GM18499 (cell line): ENCODE data around the gene SULT4A1.

Experiments used
- ATAC-seq: cut with Tn5 transposase; IDR thresholded peaks from one replicate; pipeline ENCODE4 v1.9.1; 2021; ENCODE audit warnings: moderate number of reproducible peaks; ENCODE audit not compliant: insufficient read depth, unreplicated experiment

SULT4A1 gene

DNA sequence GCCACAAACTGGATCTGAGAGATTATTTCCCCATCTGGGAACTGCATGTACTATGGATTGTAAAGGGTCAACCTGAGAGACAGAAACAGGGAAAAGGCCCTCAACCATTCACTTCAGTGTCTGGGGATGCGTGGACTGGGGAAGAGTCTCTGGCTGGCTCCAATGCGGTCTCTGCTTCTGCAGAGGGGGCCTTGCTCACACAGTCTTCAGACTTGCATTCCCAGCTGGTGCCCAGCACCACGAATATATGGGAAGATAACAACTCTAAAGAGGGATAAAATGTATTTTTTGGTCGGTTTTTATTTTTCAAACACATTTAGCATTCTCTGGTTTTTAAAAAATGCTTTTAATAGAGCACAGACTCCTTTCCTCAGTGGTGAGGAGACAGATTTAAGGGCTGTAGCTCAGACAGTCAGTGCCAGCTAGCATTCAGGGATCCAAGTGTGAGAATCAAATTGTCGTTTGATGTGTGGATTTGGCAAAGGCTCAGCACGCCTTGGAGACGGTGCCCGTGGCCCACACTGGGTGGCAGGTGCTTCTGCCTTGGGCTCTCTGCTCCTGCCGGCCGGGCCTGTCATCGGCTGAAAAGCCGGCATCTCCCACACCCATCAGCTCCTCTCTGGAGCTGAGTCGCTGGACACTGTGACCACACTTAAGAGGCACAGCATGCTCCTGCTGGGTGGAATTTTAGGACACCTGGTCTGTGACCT, 42.2 kb downstream of the SULT4A1 start:
- ATAC-seq, result no peak

DNA sequence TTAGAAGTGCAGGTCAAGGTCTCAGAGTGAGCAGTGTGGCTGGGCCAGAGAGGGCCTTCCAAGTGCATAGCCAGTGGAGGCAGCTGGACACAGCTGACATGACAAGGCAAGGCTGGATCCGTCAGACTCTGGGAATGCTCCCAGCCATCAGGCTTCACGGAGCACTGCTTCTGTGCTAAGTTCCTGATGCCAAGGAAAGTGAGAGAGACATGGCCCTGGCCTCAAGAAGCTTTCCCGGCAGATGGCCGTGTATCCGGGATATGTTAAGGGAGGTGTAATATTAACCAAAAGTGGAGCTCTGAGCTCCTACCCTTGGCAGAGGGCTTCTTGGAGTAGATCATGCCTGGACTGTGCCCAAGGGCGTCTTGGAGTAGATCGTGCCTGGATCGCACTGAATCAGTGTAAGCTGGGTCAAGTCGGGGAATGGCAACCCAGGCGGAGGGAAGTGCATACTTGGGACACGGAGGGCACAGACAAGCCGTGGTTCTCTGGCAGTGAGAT, 42.8 kb downstream of the SULT4A1 start:
- ATAC-seq, result no peak

DNA sequence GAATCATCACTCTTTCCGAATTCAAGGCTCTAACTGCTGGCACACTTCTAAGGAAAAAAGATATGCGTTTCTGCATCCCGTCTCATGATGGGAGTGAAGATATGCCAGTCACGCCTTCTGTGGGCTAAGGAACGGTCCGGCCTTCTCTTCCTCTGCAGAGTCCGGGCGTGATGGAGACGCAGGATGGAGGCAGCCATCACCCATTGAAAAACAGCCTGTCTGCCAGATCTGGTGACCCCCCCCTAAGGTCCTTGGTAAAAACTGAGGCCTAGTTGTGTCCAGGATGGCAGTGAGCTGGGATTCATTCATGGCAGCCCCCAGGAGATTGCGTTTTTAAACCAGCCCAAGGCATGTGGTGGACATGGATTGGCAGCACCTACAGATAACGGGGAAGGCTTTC, 43.3 kb downstream of the SULT4A1 start:
- no peak for ATAC-seq

DNA sequence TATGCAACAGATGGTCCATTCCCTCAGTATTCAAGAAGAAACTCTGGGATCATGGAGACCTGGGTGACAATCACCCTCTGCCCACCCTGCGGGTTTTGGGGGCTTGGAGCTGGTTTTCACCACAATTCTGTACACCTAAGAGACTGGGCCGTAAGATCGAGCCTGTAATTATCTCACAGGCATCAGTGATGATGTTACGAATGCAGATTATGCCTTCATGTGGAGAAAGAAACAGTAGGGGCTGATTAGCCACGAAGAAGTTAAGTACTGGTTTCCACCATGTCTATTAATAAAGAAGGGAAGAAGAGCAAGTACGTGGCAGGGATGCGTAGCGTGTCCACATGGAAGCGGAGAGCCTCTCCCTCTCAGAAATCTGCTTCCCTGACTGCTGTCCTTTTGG, 44.9 kb downstream of the SULT4A1 start:
- ATAC-seq, result no peak

DNA sequence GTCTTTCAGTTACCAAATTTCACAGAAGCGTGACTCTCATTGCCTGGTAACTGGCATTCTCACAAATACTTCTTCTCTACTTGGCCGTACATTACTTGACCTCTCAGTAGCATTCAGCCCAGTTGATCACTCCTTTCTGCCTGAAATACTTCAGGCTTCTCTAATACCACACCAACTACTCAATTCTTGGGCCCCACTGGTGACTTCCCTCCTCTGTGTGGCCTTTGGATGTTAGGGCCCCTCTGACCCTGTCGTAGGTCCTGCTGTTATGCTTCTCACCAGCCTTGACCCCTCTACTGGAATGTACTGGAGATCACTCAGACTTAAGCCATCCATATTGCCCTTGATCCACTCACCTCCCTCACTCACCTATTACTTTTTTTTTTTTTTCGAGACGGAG, 48.0 kb downstream of the SULT4A1 start:
- no peak for ATAC-seq

DNA sequence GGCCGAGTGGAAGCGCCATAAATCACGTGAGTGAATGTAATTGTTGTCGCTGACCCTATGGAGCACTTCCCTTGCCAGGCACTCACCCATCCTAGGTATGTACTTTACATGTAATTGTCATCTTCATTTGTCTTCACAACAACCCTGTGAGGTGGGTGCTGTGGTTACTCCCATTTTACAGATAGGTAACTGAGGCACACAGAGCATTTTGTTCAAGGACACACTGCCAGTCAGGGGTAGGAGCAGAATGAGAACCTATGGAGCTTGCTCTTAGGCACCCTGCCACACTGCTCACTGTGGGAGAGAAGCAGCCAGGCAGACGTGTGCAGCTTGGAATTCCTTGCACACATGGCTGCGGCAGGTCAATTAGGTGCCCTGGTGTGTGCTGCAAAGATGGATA, 49.4 kb downstream of the SULT4A1 start:
- no peak for ATAC-seq

- no peak for ATAC-seq
These were observed 50.0 kb downstream of the SULT4A1 start, which contains the start of gene EFCAB6 for GRCh38 chr22:43812149-43812842. TSS of gene EFCAB6 (minus strand) at chr22:43812305. CDS start at chr22:43782318, 29,987 bp downstream.

- ATAC-seq, result no peak
These were observed 50.5 kb downstream of the SULT4A1 start for GRCh38 chr22:43811777-43812148.

- no peak for ATAC-seq
These were observed 59.3 kb downstream of the SULT4A1 start for GRCh38 chr22:43802897-43803495.

GRCh38 chr22:43800970-43801369, 61.3 kb downstream of the SULT4A1 start:
- ATAC-seq, result no peak

DNA sequence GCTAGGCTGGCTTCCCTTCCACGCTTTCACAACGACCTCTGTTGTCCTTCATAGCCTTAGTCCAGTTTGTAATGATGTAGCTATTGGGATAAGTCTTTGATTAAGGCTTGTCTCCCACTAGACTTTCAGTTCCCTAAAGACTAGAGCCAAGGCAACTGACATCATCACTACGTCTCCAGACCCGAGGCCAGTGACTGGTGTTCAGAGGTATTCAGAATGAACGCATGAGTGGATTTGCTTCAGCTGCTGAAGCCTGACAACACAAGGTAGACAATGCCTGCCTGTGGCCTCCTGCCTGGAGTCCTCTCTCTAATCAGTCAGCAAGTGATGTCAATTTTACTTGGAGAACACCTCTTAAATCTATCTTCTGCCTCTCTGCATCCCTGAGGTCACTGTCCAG, 63.8 kb downstream of the SULT4A1 start:
- ATAC-seq, result no peak

GRCh38 chr22:43796567-43796966, 65.7 kb downstream of the SULT4A1 start:
- ATAC-seq, result no peak

DNA sequence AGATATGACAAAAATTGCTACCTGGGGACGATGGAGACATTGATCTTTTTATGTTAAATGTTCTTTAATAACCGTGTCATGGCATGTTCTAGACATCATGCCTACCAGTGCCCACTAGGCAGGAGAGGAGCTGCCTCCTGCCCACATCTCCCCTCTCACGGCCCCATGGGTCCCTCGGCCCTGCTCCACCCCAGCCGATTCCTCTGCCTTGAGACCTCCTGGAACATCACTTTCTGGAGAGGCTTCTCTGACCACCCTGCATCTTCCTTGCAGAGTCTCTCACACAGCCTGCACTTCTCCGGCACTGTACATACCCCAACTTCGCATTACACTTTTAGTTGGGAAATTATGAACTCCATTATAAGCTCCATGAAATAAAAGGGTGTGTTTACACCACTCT, 67.0 kb downstream of the SULT4A1 start:
- no peak for ATAC-seq

GRCh38 chr22:43792905-43793304, 69.4 kb downstream of the SULT4A1 start:
- no peak for ATAC-seq

GRCh38 chr22:43789452-43789851, 72.9 kb downstream of the SULT4A1 start:
- no peak for ATAC-seq

DNA sequence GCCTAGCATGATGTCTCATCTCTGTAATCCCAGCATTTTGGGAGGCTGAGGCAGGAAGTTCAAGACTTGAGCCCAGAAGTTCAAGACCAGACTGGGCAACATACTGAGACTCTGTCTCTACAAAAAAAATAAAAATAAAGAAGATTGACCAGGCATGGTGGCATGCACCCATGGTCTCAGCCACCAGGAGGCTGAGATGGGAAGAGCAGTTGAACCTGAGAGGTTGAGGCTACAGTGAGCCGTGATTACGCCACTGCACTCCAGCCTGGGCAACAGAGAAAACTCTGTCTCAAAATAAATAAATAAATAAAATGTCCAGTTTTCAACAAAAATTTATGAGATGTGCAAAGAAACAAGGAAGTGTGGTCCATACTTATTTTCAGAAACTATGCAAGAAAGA, 78.5 kb downstream of the SULT4A1 start:
- no peak for ATAC-seq

GRCh38 chr22:43782448-43782847, 79.9 kb downstream of the SULT4A1 start:
- no peak for ATAC-seq

DNA sequence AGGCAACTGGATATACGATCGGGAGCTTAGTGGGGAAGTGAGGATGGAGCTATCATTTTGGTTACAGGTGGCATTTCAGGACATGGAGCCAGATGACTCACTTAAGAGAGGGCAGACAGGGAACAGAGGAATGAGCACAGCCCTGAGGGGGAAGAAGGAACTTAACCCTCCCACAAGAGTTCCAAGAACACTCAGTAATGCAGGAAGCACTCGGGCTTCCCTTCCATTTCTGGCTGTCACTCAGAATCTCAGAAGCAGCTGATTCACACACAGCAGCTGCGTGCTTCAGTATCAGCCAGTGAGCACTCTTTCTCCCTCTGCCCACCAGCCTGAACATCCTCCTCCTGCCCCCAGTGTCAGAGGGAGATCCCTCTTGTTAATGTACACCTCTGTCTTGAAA, 85.0 kb downstream of the SULT4A1 start:
- ATAC-seq, result no peak

DNA sequence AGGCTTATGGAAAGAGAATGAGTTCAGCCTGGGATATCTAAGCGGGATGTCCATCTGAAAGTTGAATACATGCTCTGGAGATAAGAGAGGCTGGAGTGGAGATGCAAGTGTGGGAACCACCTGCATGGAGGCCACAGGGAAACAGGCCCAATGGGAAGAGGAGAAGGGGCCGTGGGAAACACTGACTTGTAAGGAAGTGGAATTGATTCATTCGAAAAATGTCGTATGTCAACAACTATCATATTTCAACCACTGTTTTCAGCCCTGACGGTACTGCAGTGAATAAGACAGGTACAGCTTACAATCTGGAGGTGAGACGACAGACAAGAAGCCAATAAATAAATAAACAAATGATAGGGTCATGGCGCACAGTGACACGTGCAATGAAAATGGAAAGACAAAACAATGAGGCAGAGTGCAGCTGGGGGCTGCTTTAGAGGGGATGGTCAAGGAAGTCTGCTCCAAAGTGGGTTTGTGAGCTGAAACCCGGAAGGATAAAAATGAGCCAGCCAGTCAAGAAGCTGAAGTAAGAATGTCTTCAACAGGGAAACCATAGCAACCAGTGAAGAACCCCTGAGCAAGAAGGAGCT, 86.1 kb downstream of the SULT4A1 start:
- no peak for ATAC-seq
